SK-N-MC (cell line): ENCODE data around the gene SCN8A.

Experiments used
- EZH2 ChIP-seq: fragments of 200-600 bp; sonication (generic); IDR thresholded peaks from one replicate; pipeline ENCODE4 v1.6.1; 2017; ENCODE audit warnings: antibody characterized with exemption
- POLR2AphosphoS5 ChIP-seq: IDR thresholded peaks from 2 replicates; pipeline ENCODE4 v1.6.1; 2012; ENCODE audit warnings: mild to moderate bottlenecking, low read depth, low read length, borderline replicate concordance

GRCh38 chr12:51645961-51646360 is 54.9 kb downstream of the SCN8A start:
- no peak for TF ChIP-seq EZH2
- TF ChIP-seq POLR2AphosphoS5: no peak
